CD4-positive, alpha-beta T cell treated with Interleukin-15 for 1 hour (primary cell): ENCODE data around the gene ATXN7L1.

ENCODE experiments used
- DNase-seq: peaks from one replicate; pipeline ENCODE4 v3.0.0-alpha.2; 2020

Gene ATXN7L1

GRCh38 chr7:105638334-105638733 is 238.1 kb downstream of the ATXN7L1 start:
- DNase-seq: no peak

GRCh38 chr7:105637755-105638154 is 238.6 kb downstream of the ATXN7L1 start:
- DNase-seq: no peak

- DNase-seq: no peak
These were observed 239.4 kb downstream of the ATXN7L1 start for GRCh38 chr7:105636982-105637381.

GRCh38 chr7:105635197-105635596 is 241.2 kb downstream of the ATXN7L1 start:
- no peak for DNase-seq

GRCh38 chr7:105625986-105626385 is 250.4 kb downstream of the ATXN7L1 start:
- DNase-seq: no peak

- no peak for DNase-seq
These were observed 252.5 kb downstream of the ATXN7L1 start for GRCh38 chr7:105623906-105624305.

GRCh38 chr7:105623378-105623777 is 253.0 kb downstream of the ATXN7L1 start:
- DNase-seq: no peak

- no peak for DNase-seq
These were observed 254.2 kb downstream of the ATXN7L1 start for GRCh38 chr7:105622106-105622731.

- no peak for DNase-seq
These were observed 254.8 kb downstream of the ATXN7L1 start for GRCh38 chr7:105621617-105622016.

- no peak for DNase-seq
These were observed 255.2 kb downstream of the ATXN7L1 start for GRCh38 chr7:105621176-105621575.

- DNase-seq: no peak
These were observed 256.8 kb downstream of the ATXN7L1 start for GRCh38 chr7:105619590-105619989.

- no peak for DNase-seq
These were observed 258.4 kb downstream of the ATXN7L1 start for GRCh38 chr7:105618016-105618296.

- DNase-seq: no peak
These were observed 259.0 kb downstream of the ATXN7L1 start for GRCh38 chr7:105617280-105618015.

- DNase-seq: no peak
These were observed 262.0 kb downstream of the ATXN7L1 start for GRCh38 chr7:105614341-105614840.

GRCh38 chr7:105613611-105614330 is 262.6 kb downstream of the ATXN7L1 start:
- no peak for DNase-seq

- DNase-seq: no peak
These were observed 263.6 kb downstream of the ATXN7L1 start for GRCh38 chr7:105612806-105613205.

- DNase-seq: no peak
These were observed 264.3 kb downstream of the ATXN7L1 start for GRCh38 chr7:105611856-105612775.

- DNase-seq: no peak
These were observed 266.1 kb downstream of the ATXN7L1 start for GRCh38 chr7:105610165-105610930.

- no peak for DNase-seq
These were observed 273.8 kb downstream of the ATXN7L1 start for GRCh38 chr7:105602325-105603305.

GRCh38 chr7:105600720-105601550 is 275.5 kb downstream of the ATXN7L1 start:
- no peak for DNase-seq
